GM19193 (cell line): ENCODE data around the gene SLC30A4.

Experiments
- POLR2A ChIP-seq: IDR thresholded peaks from 4 replicates; pipeline ENCODE4 v1.6.1; 2011; ENCODE audit not compliant: insufficient read depth, insufficient read length; ENCODE audit errors: extremely low read depth

Gene SLC30A4

DNA sequence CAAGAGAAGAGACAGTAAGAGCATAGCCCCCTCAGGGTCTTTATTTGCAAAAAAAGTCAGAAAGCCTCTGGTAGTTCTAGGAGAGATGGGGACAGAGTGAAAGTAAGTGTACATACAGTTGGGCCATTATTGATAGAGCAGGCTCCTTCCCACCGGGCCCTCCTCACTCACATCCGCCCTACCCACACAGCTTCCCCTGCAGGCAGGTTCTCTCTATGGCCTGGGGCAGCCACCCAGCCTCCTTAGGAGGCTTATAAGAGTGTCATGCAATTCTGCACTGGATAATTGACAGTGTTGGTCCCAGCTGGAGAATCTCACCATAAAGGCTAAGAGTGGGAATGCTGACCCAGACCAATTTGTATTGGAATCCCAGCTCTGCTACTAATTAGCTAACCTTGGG lies 49.5 kb downstream of the SLC30A4 start:
- TF ChIP-seq POLR2A = no peak

DNA sequence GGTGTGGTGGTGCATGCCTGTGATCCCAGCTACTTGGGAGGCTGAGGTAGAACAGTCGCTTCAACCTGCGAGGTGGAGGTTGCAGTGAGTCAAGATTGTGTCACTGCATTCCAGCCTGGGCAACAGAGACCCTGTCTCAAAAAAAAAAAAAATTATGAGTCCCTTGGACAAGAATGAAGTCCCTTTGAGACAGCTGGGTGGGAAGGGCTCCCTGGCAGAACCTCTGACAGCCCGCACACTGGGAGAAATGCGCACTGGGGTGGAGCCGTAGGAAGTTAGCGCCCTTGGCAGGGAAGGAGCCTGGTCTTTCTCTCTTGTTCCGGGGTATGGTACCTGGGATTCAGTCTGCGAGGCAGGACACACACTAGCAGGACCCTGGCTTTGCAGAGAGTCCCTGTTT lies 51.4 kb downstream of the SLC30A4 start:
- no peak for TF ChIP-seq POLR2A

DNA sequence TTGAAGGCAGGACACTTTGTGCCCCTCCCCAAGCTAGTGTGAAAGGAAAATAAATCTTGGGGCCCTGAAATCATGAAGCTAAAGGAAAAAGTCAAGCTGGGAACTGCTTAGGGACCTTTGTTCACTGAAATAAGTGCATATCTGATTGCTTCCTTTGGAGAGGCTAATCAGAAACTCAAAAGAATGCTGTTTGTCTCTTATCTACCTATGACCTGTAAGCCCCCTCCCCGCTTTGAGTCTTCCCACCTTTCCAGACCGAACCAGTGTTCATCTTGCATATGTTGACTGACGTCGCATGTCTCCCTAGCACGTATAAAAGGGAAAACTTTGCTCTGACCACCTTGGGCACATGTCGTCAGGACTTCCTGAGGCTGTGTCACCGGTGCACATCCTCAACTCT lies 53.1 kb downstream of the SLC30A4 start:
- no peak for TF ChIP-seq POLR2A

DNA sequence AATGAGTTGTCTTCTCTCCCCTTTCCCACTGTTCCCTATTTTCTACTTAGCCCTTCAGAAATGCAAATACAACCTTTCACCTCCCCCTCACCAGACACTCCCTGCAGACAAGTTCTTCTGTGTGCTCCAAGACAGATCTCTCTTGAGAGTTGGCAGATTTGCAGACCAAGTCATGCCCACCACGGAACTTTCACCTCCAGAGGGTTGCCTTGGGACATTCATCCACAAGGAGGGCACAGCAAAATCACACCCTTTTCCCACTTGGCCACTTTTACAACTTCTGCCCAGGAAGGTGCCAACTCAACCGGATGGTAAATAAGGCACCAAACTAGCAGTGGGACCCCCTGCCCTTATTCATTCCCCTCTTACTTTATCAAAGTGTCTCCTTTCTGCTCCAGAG lies 53.5 kb downstream of the SLC30A4 start:
- no peak for TF ChIP-seq POLR2A

DNA sequence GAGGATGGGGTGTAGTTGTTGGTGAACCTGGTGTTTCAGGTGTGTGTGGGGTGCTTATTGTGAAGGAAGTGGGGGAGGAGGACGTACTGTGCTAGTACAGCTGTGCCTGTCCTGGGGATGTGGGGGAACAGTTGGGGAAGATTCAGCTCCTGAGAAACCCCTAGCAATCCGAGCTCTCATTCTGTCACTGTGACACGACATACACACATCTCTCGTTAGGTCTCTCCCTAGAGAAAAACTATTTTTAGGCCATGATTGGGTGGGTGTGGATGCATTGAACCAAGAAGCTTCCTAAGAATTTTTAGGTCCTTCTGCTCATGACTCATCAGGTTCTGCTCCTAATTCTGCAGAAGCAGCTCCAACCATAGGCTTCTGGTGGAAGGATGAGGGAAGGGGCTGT lies 54.3 kb downstream of the SLC30A4 start:
- TF ChIP-seq POLR2A = no peak

DNA sequence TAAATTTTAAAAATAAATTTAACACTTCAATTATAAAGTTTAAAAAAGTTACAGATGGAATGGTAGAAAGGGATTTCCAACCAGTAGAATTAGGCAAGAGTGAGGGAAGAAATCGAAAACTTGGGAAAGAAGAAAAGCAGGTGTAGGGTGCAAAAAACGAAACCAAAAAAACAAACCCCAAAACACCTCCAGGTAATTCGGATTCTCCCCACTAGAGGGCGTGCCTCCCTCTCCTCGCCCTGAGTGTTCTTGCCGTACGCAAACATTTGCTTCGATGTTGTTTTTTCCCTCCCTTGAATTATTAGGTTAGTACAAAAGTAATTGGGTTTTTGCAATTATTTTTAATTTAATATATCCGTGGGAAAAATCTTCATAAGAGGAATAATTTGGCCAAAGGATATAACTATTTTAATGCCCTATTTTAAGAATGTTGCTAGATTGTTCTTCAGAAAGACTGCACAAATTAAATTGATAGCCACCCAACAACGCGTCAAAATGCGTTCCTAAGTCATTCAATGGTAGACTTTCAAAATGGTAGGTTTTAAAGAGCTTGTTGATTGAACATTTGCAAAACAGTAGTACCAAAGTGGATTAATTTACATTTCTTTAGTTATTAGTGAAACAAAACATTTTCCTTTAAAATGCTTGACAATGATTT lies 63.7 kb downstream of the SLC30A4 start:
- no peak for TF ChIP-seq POLR2A

DNA sequence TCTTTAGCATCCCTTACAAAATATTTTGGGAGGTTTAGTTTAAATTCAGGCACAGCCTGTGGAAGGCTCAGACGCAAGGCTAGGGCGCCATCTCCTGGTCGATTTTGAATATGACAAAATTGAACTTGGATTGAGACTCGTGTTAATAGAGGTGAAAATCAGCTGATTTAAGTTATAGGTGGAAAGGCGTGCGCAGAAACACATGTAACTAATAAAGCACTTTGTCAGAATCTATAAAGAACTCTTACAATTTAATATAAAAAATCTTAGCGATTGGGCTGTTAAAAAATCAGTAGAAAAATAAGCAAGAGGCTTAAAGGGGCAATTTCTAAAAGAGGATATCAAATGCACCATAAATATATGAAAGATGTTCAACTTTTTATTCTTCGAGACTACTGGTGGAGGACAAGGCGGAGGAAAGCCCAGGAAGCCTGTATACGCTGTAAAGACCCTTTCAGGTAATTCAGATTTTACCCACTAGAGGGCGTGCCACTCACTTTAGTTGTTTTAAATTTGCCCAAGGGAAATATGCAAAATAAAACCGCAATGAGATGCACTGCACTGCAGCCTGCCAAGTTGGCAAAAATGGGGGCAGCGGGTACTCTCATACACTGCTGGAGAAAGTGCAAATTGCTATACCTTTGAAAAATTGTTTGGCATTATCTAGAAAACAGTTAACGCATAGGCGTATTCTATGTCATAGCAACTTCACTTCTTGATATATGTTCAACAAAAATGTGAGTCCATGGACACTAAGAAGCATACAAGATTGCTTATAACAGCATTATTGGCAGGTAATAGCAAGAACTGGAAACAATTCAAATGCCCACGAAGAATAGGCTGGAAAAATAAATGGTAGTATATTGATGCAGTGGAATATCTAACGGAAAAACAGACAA lies 64.7 kb downstream of the SLC30A4 start:
- no peak for TF ChIP-seq POLR2A

DNA sequence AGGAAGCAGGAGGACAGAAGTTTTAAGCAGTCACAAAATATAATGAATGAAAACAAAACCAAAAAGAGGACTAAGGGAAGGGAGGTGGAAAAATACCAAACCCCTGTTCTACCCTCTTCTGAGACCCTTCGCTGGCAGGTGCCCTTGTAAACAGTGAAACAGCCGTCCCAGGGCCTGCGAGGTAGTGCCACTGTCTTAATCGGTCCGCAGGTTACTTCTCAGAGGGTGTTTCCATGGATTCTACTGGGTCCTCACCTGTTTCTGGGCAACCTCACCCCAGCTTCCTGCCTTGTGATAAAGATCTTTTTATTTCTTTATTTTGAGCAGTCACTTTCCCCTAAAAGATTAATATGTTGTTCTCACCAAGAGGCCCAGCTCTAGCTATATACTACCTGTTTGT lies 65.3 kb downstream of the SLC30A4 start:
- no peak for TF ChIP-seq POLR2A

DNA sequence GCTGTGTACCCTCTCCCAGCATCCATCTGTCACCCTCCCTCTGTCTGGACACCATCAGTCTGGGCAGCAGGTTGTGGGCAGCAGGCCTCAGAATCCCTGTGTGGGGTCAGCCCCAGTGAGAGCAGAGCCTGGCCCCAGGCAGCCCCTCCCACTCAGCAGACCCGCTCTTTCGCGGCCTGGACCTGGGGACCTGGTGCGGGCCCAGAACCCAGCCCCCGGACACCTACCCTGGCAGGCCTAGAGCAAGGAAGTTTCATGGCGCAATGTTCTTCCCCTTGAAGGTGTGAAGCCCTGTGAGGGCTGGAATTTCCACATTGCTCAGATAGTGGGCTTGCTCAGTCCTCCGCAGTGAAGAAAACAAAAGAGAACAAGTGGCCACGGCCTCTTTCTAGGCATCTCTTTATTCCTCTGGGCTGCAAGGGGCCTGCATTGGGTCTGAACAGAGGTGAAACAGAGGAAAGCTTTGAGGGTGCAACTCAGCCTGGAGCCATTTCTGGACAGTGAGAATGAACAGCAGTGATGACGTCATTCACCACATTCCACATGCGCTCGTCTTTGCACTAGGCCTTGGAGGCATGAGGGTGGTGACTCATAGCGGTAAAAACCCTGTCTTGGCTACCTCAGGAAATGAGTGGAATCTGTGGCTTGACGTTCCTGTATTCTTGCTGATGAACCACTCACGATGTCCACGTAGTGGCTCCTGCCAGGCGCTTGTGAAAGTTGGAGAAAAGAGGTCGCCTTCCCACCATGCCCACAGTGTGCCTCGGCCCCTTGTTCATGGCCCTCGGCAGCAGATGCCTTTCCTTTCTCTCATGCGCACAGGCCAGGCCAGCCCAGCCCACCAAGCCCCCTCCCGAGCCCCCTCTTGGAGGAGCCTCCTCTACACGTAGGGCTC lies 66.1 kb downstream of the SLC30A4 start:
- no peak for TF ChIP-seq POLR2A

DNA sequence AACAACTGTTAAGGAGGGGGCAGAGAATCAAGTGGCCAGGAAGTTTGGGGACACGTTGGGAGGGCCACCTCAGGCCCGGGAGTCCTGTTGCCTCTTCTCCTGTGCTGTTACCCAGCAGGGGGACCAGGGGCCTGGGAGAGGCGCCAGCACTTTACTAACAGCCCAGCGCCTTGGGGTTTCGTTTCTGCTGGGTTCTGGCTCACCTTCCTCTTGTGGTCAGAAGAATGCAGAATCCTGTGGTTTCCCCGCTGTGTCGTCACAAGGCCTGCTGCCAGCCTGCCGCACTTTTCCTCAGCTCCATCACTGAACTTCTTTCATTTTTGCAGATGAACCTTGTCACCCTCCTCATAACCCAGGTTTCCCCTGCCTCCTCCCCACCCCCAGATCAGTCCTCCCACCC lies 67.7 kb downstream of the SLC30A4 start:
- no peak for TF ChIP-seq POLR2A

DNA sequence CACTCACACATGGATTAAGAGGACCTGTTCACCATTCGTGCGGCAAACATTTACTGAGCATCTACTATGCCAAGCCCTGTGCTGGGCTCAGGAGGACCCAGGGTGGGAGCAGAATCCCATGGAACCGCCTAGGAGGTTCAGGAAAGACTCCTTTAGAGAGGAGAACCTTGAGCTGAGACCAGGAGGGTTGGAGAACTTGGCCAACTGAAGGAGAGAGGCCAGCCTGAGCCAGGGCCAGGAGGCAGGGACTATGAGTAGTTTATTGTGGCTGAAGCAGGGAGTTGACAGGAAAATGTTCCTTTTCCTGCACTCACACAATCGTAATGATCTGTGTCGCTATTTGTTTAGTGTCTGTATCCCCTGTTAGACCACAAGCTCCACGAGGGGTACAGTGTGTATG lies 71.3 kb downstream of the SLC30A4 start:
- no peak for TF ChIP-seq POLR2A

DNA sequence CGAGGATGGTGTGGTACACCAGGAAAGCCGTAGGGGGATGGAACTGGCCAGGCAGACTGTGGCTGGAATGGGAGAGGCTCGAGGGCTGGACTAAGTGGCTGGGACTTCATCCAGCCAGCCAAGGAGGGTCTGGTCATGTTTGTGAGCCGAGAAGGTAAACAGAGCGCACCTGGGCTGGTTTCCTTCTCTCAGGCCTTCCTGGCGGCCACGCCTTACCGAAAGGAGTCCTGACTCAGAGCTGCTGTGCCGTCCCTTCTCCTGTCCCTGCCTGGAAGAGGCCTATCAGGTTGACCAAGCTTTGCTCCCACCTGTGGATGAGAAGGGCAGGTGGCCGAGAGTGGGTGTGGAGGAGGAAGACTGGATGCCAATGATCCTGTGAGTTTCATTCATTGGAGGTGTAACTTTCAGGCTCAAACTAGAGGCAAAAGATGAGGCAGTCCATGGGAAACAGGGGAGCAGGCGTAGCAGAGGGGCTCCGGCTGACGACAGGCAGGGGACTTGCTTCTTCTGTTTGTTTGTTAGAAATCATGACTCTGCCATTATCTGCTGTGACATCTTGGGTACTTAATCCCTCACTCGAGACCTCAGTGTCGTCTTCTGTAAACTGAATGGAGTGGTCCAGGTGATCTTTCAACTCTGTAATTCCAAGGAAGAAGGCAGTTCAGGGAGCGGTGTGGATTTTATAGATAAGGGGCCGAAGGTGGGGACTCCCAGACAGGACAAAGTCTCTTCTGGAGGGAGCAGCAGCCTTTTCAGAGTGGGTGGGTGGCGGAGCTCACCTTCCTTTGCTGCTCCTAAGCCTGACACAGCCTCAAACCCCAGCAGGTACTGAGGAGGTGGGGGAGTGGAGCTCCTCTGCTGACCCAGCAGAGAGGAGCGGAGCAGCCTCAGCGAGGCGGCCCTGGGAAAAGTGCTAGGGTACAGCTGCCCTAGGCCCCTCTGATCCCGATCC lies 72.4 kb downstream of the SLC30A4 start:
- TF ChIP-seq POLR2A = no peak

DNA sequence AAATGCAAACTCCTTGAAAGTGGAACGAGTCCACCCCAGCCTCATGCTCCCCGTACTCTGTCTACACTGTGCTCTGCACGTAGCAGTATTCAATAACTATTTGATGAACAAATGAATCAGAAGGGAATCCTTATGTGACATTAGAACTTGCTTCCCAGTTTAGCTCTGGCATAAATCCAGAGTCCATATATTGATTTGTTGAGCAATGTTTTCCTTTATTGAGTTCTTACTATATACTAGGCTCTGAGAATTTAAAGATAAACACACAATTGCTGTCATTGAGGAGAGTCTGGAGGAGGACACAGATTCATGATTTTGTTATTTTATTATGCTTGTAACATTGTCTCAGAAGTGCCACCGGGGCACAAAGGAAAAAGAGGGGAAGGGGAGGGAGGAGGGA lies 73.2 kb downstream of the SLC30A4 start:
- TF ChIP-seq POLR2A = no peak
